Panc1 (cell line): ENCODE measurements around the gene HTR3C. TPM values are rescaled to one million over a fixed set of nuclear protein-coding genes. Genes with fewer than 3 reads are reported as not detected.

Experiments
- ATAC-seq: fragments of 200-7000 bp; cut with Tn5 transposase; 2 replicates; pipeline ENCODE4 v1.9.1; 2020; ENCODE audit warnings: mild to moderate bottlenecking, moderate library complexity
- BruUV-seq: library from RNA; stranded (reverse); fragments of 400-500 nt; replicated peaks from 2 replicates; lab custom pipeline; 2021; lab: Mats Ljungman, UMichigan
- CTCF ChIA-PET: fragments of 300-600 bp; sonication (Branson Sonifier 250); formaldehyde crosslinking; loops from one replicate; lab custom pipeline; 2022; ENCODE audit warnings: antibody characterized with exemption; lab: Charles Lee
- POLR2A ChIA-PET: fragments of 300-600 bp; sonication (Branson Sonifier 250); formaldehyde crosslinking; loops from one replicate; lab custom pipeline; 2022; ENCODE audit warnings: antibody characterized with exemption; lab: Charles Lee
- DNase-seq: peaks from one replicate; pipeline ENCODE4 v3.0.0-alpha.2; 2010; ENCODE audit warnings: low read depth, low spot score
- H3K27ac ChIP-seq: 2 replicates; pipeline ENCODE4 v1.5.1; 2011; ENCODE audit warnings: mild to moderate bottlenecking, low read length, inconsistent platforms
- H3K27me3 ChIP-seq: fragments of 200-500 bp; sonication (Bioruptor generic); 2 replicates; pipeline ENCODE4 v1.6.0; 2014; ENCODE audit warnings: low read length, inconsistent platforms; ENCODE audit not compliant: control insufficient read depth, insufficient read depth
- H3K36me3 ChIP-seq: fragments of 200-500 bp; sonication (Bioruptor generic); 2 replicates; pipeline ENCODE4 v1.5.1; 2014; ENCODE audit warnings: inconsistent platforms, mild to moderate bottlenecking, low read length, moderate library complexity; ENCODE audit not compliant: control insufficient read depth, insufficient read depth
- H3K4me1 ChIP-seq: 2 replicates; pipeline ENCODE4 v1.5.1; 2011; ENCODE audit warnings: inconsistent platforms, mild to moderate bottlenecking, low read length, moderate library complexity; ENCODE audit not compliant: control insufficient read depth, insufficient read depth
- H3K4me3 ChIP-seq, 2 experiments: 2 replicates each; pipeline ENCODE4 v1.5.1; 2011 to 2012; ENCODE audit warnings: low read depth in 2 of 2, low read length in 2 of 2, mild to moderate bottlenecking in 2 of 2, inconsistent platforms in 1 of 2, moderate library complexity in 1 of 2
- H3K9me3 ChIP-seq: fragments of 200-500 bp; sonication (Bioruptor generic); 2 replicates; pipeline ENCODE4 v1.5.1; 2014; ENCODE audit warnings: low read depth, mild to moderate bottlenecking, inconsistent platforms, low read length, moderate library complexity; ENCODE audit not compliant: control insufficient read depth, insufficient read depth
- POLR2AphosphoS5 ChIP-seq: IDR thresholded peaks from 2 replicates; pipeline ENCODE4 v1.6.1; 2012; ENCODE audit warnings: mild to moderate bottlenecking, low read depth, low read length, moderate library complexity
- SIN3A ChIP-seq: IDR thresholded peaks from 2 replicates; pipeline ENCODE4 v1.6.1; 2012; ENCODE audit warnings: low read depth, mild to moderate bottlenecking, low read length, moderate library complexity, borderline replicate concordance; ENCODE audit not compliant: insufficient read depth
- TCF7L2 ChIP-seq: IDR thresholded peaks from 2 replicates; pipeline ENCODE4 v1.6.1; 2011; ENCODE audit warnings: mild to moderate bottlenecking, low read depth, low read length, inconsistent platforms
- in situ Hi-C: cut with HindIII; loops from 2 replicates; pipeline ENCODE4 v1.10.0; 2016; ENCODE audit warnings: low sequenced_read_pairs, low pct_unique_long_range_greater_than_20kb
- intact Hi-C: fragments of 100-400 bp; cut with micrococcal nuclease; formaldehyde crosslinking; loops from one replicate; pipeline ENCODE4 v1.10.0; 2022; ENCODE audit not compliant: unreplicated experiment
- total RNA-seq: library from RNA; stranded (reverse); gene quantifications from one replicate; pipeline ENCODE4 v1.2.1, GENCODE V29; 2021; ENCODE audit not compliant: unreplicated experiment
- TF ChIP-seq, protein P1 (sequence below): fragments of 450-650 bp; IDR thresholded peaks from 2 replicates; pipeline ENCODE4 v1.5.1; 2017; ENCODE audit warnings: mild to moderate bottlenecking
- TF ChIP-seq, protein P2 (sequence below), 2 experiments: IDR thresholded peaks; 2 replicates each; pipeline ENCODE4 v1.6.1; 2011 to 2012; ENCODE audit warnings: low read depth in 2 of 2, control low read depth in 1 of 2, low read length in 1 of 2, mild to moderate bottlenecking in 1 of 2, moderate library complexity in 1 of 2; ENCODE audit not compliant: insufficient read depth in 1 of 2

HTR3C gene
- total RNA-seq, 1 experiment from 2014 or later: not detected

DNA sequence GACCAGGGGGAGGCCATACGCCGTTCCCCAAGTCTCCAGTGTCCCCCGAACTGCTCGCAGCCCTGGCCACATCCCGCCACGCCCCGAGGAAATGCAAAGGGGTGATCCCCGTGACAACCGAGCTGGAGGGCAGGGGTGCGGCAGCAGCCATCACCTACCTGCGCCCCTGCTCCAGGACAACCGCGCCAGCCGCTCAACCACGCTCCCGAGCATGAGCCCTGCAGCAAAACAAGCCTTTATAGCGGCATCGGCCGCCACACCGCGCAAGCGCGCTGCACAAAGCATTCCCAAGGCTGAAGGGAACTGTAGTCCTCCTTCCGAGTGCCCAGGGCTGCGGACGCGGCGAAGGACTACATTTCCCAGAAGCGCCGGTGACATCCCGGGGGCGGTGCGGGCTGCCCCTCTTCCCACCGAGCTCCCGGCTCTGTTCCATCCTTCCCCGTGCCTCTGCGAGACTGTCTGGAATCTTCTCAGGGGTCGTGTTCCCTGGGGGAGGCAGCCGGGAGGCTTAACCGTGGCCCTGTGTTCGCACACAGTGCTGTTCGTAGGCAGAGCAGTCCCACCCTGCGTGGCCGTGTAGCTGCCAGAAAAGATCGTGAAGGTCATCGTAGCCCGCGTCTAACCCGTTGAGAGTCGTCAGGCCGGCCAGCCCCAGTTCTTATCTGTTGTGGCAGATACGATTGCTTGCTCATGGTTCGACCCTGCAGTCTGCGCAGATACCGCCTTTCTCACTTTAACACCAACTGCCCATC lies 35.0 kb upstream of the HTR3C start, which contains the start of gene ABCC5:
ABCC5 (minus strand) TSS at position 213 of the 752 bp plus-strand sequence. CDS start 3,492 bp downstream, outside the sequence.
- no TSS peak for BruUV-seq
- ATAC-seq: peak; percentile 99
- Histone ChIP-seq H3K4me3 (peak within 1 kb of the TSS; percentile 73 to 96), H3K36me3 (peaks cover 2% of the 10 kb centered on the region; the same call in 1 of the 2 replicates), H3K27ac (peak within 1 kb of the TSS; percentile 92), H3K4me1 (peaks cover 19% of the 10 kb centered on the region), H3K9me3 (no peaks in the 10 kb centered on the region), H3K27me3 (no peaks in the 10 kb centered on the region)
- in situ Hi-C loops: no loop called here
- TF ChIP-seq SIN3A (no peak), POLR2AphosphoS5 (peak; percentile 89), TCF7L2 (peak; percentile 35; the same call in 1 of the 2 replicates)
- TF ChIP-seq, protein P1, sequence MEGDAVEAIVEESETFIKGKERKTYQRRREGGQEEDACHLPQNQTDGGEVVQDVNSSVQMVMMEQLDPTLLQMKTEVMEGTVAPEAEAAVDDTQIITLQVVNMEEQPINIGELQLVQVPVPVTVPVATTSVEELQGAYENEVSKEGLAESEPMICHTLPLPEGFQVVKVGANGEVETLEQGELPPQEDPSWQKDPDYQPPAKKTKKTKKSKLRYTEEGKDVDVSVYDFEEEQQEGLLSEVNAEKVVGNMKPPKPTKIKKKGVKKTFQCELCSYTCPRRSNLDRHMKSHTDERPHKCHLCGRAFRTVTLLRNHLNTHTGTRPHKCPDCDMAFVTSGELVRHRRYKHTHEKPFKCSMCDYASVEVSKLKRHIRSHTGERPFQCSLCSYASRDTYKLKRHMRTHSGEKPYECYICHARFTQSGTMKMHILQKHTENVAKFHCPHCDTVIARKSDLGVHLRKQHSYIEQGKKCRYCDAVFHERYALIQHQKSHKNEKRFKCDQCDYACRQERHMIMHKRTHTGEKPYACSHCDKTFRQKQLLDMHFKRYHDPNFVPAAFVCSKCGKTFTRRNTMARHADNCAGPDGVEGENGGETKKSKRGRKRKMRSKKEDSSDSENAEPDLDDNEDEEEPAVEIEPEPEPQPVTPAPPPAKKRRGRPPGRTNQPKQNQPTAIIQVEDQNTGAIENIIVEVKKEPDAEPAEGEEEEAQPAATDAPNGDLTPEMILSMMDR: no peak; the same call in 1 of the 2 replicates
- TF ChIP-seq, protein P2, sequence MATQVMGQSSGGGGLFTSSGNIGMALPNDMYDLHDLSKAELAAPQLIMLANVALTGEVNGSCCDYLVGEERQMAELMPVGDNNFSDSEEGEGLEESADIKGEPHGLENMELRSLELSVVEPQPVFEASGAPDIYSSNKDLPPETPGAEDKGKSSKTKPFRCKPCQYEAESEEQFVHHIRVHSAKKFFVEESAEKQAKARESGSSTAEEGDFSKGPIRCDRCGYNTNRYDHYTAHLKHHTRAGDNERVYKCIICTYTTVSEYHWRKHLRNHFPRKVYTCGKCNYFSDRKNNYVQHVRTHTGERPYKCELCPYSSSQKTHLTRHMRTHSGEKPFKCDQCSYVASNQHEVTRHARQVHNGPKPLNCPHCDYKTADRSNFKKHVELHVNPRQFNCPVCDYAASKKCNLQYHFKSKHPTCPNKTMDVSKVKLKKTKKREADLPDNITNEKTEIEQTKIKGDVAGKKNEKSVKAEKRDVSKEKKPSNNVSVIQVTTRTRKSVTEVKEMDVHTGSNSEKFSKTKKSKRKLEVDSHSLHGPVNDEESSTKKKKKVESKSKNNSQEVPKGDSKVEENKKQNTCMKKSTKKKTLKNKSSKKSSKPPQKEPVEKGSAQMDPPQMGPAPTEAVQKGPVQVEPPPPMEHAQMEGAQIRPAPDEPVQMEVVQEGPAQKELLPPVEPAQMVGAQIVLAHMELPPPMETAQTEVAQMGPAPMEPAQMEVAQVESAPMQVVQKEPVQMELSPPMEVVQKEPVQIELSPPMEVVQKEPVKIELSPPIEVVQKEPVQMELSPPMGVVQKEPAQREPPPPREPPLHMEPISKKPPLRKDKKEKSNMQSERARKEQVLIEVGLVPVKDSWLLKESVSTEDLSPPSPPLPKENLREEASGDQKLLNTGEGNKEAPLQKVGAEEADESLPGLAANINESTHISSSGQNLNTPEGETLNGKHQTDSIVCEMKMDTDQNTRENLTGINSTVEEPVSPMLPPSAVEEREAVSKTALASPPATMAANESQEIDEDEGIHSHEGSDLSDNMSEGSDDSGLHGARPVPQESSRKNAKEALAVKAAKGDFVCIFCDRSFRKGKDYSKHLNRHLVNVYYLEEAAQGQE (IDR thresholded peaks at IDR 0.05; ENCODE audit: insufficient read depth in 1 of 2, low read depth in 2 of 2, low read length in 1 of 2): no peak
- DNase-seq: peak; percentile 65
- intact Hi-C loops: loop anchor here (1.0 kb wide), 1 partner anchor 123 kb away; no protein-coding TSS in a partner anchor
- POLR2A ChIA-PET: no interaction called here
- CTCF ChIA-PET: interaction anchor here (0.6 to 0.9 kb wide), 5 partner anchors 10 to 624 kb away, joined by 3 to 6 read pairs (median 3); no protein-coding TSS in a partner anchor

DNA sequence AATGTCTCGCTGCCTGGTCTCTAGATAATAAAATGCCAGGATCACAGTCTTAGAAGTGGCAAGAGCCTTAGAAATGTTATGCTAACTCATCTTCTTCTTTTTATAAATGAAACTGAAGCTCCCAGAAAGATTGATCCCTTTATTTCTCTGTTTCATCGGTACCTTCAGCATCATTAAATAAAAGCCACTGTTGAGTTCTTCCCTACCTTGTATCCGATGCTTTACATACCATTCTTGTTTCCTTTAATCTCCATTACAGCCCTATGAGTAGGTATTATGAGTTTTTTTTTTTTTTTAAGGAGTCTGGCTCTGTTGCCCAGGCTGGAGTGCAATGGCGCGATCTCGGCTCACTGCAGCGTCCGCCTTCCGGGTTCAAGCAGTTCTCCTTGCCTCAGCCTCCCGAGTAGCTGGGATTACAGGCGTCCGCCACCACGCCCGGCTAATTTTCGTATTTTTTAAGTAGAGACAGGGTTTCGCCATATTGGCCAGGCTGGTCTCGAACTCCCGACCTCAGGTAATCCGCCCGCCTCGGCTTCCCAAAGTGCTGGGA lies 34.3 kb upstream of the HTR3C start:
- no peak for ATAC-seq
- Histone ChIP-seq H3K27ac (peak overlapping the region; percentile 92), H3K27me3 (no peaks in the 10 kb centered on the region), H3K9me3 (no peaks in the 10 kb centered on the region), H3K36me3 (no peaks in the 10 kb centered on the region), H3K4me1 (peaks cover 19% of the 10 kb centered on the region), H3K4me3 (peak overlapping the region; percentile 73 to 96)
- in situ Hi-C loops: no loop called here
- ChIA-PET POLR2A (no interaction called here), CTCF (interaction anchor here (0.6 to 0.9 kb wide), 3 partner anchors 11 to 542 kb away, joined by 3 to 4 read pairs (median 3); no protein-coding TSS in a partner anchor)
- no peak for DNase-seq
- intact Hi-C loops: no loop called here
- TF ChIP-seq, protein P2 (IDR thresholded peaks at IDR 0.05; ENCODE audit: insufficient read depth in 1 of 2, low read depth in 2 of 2, low read length in 1 of 2): no peak
- TF ChIP-seq, protein P1: no peak
- no peak for TF ChIP-seq TCF7L2
- TF ChIP-seq SIN3A: no peak
- TF ChIP-seq POLR2AphosphoS5: no peak
- no TSS peak for BruUV-seq
